T-helper 1 cell treated with Interleukin-12 subunit alpha and Interleukin-12 subunit beta and Interleukin-4 antibody, amounts not matched to agents 30 ng/mL and 1 ng/mL, for 36 hours (primary cell): ENCODE measurements around the gene TMC8. TPM values are rescaled to one million over a fixed set of nuclear protein-coding genes. Genes with fewer than 3 reads are reported as not detected.

Experiments used
- intact Hi-C: fragments of 100-400 bp; cut with micrococcal nuclease; formaldehyde crosslinking; loops from one replicate; pipeline ENCODE4 v1.15.1; 2024
- total RNA-seq: library from RNA; stranded (reverse); gene quantifications from 2 replicates; pipeline ENCODE4 v1.2.3, GENCODE V29; 2022

TMC8 gene
- total RNA-seq, 1 donor from 2014 or later = 412 TPM

DNA sequence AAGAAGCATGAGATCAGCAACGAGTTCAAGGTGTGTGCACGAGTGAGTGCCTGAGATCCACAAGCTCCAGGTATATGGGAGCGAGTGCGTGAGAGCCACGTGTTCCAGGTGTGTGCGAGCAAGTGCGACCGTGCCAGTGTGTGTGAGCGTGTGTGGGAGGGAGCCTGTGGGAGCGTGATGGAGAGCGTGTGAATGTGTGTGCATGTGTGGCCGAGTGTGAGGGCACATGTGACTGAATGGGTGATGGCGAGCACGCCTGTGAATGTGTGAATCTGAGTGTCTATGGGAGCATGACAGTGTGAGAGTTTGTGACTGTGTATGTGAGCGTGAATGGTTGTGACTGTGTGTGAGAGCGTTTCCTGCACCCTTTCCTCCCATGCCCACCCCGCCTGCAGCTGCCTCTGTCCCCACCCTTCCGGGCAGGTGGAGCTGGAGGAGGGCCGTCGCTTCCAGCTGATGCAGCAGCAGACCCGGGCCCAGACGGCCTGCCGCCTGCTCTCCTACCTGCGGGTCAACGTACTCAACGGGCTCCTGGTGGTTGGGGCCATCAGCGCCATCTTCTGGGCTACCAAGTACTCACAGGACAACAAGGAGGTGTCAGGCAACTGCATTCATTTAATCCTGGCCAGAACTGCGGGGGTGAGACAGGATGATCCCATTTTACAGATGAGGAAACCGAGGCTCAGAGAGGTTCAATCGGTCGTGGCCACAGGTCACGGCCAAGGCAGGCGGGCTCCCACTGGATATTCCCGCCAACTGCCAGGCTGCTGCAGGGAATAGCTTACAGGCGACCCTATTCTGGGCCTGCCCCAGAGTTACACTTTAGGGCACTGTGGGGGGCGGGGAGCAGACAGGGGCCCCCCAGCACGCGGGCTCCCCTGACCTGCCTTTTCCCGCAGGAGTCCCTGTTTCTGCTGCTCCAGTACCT lies 3.7 kb downstream of the TMC8 start:
- intact Hi-C loops = loop anchor here (1.0 to 5.0 kb wide), 8 partner anchors 13 to 1397 kb away; partner anchors contain the start of genes MFSD11, SOCS3, SRSF2 and SYNGR2

DNA sequence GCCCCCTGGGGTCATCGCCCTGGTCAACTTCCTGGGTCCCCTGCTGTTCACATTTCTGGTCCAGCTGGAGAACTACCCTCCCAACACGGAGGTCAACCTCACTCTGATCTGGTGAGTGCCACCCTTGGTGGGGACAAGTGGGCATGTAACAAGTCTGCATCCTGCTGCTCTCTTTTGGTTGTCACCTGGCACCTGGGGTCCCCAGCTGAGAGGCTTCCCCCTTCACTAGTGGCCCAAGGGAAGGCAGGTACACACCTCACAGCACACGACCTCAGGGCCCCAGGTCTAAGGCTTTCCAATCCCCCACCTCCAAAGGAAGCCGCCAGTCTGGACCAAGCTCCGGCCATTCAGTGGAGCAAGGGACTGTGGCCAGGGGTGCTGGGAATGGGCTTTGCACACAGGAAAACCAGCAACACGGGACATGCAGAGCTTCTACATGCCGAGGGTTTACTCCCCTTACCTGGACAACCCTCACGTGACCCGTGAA lies 4.4 kb downstream of the TMC8 start:
- intact Hi-C loops = loop anchor here (1.0 to 5.0 kb wide), 7 partner anchors 14 to 1398 kb away; partner anchors contain the start of genes MFSD11, SOCS3, SRSF2 and SYNGR2

DNA sequence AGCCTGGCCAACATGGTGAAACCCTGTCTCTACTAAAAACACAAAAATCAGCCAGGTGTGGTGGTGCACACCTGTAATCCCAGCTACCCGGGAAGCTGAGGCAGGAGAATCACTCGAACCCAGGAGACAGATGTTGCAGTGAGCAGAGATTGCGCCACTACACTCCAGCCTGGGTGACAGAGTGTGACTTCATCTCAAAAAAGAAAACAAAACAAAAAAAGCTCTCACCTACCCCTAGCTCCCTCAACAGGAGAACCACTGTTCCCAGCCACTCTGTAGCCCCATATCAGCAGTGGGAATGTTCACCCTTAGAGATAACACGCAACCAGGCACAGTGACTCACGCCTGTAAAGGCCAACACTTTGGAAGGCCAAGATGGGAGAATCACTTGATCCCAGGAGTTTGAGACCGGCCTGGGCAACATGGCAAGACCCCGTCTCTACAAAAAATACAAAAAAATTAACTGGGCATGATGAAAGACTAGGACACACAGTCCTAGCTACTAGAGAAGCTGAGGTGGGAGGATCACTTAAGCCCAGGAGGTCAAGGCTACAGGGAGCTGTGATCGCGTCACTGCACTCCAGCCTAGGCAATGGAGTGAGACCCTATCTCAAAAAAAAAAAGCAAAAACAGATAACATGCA lies 5.4 kb downstream of the TMC8 start:
- intact Hi-C loops = loop anchor here (2.0 kb wide), 1 partner anchor 225 kb away; the partner anchor contains the start of gene SOCS3

DNA sequence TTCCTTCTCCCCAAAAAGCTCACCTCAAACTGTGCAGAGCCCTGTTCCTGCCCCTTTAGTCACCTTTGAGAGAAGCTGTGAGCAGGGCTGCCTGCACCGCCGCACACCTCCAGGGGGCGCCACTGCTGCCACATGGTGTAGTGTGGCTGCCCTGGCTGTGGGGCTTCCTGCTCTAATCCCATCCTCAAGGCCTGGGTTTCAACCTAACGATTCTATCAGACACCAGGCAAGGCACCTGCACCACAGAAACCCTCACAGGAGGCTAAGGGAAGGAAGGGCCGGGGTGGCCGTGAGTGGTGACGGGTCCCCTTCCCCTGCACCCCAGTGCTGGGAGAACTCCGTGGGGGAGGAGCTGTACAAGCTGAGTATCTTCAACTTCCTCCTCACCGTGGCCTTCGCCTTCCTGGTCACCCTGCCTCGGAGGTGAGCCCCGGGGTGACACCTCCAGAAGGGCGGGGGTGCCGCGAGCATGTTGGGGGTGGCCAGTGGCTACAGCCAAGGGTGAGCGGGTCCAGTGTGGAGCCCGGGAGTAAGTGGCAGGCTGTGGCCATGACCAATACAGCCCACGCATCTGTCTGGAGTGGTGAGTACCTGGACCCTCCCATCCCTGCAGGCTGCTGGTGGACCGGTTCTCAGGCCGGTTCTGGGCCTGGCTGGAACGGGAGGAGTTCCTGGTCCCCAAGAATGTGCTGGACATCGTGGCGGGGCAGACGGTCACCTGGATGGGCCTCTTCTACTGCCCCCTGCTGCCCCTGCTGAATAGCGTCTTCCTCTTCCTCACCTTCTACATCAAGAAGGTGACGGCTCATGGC lies 7.0 kb downstream of the TMC8 start:
- intact Hi-C loops = no loop called here

DNA sequence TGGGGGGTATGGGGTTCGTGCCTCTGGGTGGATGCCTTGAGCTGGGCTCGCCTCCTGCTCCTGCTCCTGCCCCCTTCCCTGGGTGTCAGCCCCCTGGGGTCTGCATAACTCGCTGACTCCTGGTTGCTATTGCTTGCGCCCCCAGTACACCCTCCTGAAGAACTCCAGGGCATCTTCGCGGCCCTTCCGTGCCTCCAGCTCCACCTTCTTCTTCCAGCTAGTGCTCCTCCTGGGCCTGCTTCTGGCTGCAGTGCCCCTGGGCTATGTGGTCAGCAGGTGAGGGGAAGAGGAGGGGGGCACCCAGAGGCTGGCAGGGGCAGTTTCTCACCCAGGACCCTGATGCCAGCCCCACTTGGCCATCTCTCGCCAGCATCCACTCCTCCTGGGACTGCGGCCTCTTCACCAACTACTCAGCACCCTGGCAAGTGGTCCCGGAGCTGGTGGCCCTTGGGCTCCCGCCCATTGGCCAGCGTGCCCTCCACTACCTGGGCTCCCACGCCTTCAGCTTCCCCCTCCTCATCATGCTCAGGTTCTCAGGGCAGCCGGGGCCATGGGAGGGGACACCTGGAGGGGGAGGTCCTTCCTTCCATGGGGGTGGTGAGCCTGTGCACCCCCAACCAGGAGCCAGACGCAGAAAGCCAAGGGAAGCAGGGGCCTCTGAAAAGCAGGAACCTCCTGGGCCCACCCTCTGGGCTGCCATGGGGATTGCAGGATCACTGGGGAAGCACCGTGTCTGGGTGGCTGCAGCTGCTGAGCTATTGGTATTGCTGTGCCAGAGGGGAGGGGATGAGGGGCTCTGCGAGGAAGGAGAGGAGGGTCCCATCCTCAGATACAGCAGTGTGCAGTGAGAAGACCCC lies 7.9 kb downstream of the TMC8 start:
- intact Hi-C loops = no loop called here

DNA sequence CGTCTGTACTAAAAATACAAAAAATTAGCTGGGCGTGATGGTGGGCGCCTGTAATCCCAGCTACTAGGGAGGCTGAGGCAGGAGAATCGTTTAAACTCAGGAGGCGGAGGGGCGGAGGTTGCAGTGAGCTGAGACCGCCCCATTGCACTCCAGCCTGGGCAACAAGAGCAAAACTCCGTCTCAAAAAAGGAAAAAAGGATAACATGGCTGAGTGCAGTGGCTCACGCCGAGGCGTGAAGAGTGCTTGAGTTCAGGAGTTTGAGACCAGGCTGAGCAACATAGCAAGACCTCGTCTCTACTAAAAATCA lies 9.2 kb downstream of the TMC8 start:
- intact Hi-C loops = loop anchor here (1.0 to 2.0 kb wide), 7 partner anchors 10 to 182 kb away; partner anchors contain the start of genes AFMID, BIRC5, SYNGR2 and TK1

DNA sequence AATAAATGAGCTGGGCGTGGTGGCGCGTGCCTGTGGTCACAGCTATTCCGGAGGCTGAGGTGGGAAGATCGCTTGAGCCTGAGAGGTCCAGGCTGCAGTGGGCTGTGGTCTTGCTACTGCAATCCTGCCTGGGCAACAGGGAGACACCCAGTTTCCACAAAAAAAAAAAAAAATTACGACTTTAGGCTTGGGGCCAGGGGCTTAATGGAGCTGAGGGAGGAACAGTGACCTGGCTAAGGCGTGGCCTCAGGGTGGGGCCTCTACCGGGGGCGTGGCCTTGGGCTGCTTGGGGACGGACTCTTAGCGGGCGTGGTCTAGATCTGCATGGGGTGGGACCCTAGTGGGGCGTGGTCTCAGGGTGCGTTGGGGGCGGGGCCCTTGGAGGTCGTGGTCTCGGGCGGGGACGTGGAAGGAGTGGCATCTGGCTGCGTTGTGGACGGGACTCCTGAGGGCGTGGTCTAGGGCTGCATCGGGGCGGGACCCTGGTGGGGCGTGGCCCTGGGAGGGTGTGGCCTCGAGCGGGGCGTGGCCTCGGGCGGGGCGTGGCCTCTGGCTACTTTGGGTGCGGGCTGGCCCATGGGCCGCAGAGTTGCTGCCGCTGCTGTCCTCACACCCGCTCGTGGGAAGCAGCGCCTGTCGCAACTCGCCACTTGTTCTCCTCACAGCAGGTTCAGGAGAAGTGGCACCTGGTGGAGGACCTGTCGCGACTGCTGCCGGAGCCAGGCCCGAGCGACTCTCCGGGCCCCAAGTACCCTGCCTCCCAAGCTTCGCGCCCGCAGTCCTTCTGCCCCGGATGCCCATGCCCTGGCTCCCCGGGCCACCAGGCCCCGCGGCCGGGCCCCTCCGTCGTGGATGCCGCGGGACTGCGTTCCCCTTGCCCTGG lies 9.8 kb downstream of the TMC8 start:
- intact Hi-C loops = loop anchor here (1.0 to 2.0 kb wide), 7 partner anchors 10 to 182 kb away; partner anchors contain the start of genes AFMID, BIRC5, SYNGR2 and TK1

DNA sequence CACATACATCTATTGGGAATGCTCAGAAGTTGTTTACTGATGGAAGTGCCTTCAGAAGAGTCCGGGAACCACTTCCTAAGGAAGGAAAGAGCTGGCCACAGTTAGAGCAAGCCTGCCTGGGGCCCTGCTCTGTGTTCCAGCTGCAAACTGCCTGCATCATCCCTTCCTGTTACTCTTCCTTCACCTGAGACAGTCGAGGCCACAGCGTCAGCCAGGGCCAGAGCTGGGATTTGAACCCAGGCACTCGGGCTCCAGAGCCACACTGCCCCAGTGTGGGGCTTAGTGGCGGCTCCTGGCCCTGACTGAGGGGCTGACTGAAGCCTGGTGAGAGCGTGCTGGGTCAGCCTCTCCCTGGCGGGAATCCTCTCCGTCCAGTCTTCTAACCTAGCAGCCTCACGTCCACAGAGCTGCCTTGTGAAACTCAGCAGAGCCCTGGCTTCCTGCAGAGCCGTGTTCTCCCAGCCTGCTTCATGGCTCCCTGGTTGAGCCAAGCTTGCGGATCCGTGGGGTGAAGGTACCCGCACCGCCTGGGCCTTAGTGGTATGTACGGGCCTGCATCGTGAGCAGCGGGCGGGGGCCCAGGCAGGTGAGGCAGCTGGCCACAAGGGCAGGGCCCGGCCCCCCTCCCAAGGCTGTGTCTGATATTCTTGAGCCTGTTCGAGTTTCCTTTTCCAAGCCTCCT lies 11.0 kb downstream of the TMC8 start:
- intact Hi-C loops = loop anchor here (2.0 kb wide), 1 partner anchor 121 kb away; no protein-coding TSS in a partner anchor

DNA sequence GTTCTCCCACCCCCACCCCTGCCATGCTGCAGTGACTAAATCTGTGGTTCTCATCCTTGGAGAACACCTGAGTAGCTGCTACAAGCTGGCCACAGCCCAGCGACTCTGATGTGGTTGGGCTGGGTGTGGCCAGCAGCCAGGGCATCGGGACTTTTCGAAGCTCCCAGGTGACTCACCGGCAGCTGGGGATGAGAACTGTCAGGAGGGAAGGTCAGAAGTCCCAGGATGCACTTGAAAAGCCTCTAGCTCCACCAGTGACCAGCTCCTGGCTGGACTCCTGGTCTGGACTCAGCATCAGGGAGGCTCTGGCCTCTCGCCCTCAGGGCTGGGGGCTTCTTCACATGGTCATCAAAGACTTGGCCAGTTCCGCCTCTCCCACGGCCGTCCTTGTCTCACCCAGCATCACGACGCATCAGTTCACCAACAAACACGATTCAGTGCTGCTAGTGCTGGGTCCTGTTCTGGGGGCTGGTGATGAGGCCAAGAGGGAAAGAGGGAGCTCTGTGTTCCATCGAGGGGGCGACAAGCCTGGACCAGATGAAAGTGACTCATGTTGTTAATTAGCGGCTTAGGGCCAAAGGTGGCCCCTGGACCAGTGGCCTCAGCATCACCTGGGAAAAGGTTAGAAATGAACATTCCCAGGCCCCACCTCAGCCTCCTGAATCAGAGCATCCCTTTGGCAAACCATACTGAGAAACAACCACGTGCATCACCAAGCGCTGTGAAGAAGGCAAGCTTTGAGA lies 11.7 kb downstream of the TMC8 start:
- intact Hi-C loops = no loop called here

DNA sequence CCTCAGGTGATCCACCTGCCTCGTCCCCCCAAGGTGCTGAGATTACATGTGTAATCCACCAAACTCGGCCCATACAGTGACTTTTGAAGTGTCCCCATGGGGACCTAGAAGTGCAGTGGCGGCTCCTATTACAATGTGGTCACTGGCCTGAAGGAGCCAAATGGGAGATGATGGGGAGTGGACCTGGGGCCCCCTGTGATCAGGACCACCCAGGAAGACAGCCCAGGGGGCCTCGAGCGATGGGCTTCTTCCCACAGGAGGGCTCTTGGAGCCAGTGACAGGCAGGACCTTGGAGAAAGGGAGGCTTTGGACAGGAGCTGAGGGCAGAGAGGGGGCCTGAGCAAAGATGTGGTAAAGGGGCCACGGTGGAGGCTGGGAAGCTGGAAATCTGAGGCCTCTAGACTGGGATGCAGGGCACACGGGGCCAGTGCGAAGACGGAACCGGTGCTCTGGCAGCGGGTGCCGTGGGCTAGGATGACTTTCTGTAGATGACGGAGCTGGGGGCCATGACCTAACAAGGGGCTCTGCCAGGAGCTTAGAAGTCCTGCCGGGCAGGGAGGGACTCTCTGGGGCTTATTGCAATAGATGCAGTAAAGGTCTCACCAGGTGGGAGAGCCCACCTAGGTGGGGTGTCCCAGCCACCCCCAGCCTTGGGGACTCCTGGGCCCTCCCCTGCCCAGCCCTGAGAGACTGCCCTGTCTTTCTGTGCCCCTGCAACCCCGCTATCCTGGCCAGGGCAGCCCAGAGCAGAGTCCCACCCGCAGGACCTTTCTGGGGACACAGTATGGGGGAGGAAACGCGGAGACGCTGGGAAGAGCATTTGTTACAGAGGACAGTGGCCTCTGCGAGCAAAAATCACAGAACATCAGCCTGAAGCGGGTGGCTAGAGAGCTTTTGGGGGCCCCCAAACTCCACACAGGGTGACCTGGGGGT lies 12.9 kb downstream of the TMC8 start:
- intact Hi-C loops = no loop called here

DNA sequence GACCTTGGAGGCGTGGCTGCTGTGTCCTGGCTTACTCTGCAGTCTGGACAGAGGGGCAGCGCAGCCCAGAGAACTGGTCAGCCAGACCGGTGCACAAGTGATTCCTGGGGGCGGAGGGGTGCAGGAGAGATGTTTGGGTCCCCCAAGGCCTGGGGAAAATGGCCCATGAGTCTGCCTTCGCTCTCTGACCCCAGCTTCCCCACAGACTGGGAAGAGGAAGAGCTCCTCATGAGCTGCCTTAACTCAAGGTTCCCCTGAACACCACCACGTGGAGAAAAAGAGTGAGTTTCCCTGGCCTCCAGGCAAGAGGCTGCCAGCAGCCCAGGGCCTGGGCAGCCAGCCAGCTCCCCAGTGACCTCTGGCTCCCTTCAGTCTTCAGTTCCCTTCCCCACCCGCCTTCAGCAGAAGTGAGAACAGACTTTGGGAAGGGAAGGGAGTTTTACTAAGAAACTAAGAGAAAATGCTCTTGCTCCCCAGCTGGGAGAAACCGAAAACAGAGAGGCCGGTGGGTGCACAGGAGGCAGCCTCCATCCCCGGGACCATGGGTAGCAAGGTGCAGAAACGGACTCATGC lies 13.7 kb downstream of the TMC8 start:
- intact Hi-C loops = no loop called here

DNA sequence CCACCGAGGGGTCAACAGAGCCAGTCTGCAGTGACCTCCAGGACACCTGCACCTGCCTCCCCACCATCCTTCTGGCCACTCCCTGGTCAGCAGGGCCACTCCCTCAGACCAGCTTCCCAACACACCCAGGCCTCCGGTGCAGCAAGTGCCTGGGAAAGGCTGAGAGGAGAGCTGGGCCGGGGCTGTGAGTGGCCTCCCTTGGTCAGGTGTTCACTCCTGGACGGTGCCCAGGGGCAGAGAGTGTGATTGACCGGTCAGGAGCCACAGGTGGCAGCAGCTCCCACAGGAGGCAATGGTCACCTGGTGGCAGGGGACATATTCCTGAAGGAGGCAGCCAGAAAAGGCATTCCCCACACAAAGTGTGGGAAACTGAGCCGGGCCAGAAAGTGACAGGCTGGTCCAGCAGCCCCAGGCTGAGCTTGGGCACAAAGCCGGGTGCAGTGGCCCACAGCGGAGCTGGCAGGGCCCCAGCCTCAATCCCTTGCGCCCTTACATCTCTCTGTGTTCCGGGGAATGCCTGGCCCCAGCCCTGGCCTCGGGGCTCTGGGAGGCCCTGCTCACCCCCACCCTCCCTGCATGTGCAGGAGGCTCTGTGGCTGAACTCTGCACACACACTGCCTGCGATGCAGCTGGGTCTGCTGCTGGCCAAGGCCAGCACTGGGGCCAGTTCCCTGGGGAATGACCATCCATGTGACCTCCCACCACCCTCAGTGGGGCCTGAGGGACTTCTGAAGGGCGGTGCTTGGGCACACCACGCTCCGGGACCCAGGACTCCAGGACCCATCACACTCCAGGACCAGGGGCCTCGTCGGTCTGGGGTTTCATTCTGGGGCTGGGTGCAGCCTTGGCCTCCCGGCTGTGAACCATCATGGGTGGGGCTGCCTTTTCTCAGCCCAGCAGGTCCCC lies 14.4 kb downstream of the TMC8 start:
- intact Hi-C loops = no loop called here

DNA sequence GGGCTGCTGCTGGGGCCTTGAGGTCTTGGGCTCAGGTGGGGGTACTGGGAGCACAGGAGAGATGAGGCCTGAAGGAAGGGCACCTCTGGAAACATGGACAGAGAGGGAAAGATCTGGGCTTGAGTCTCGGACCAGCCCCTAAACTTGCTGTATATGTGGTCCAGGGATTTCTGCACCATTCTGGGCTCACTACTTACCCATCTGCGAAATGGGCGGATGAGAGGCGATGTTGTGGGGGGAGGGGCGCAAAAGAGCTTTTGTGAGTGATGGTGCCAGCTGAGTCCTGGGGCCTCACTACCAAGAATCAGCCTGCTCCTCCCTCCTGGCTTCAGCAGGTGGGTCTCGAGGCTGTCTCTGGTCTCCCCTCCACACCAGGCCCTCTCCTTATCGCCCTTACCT lies 15.9 kb downstream of the TMC8 start:
- intact Hi-C loops = no loop called here

DNA sequence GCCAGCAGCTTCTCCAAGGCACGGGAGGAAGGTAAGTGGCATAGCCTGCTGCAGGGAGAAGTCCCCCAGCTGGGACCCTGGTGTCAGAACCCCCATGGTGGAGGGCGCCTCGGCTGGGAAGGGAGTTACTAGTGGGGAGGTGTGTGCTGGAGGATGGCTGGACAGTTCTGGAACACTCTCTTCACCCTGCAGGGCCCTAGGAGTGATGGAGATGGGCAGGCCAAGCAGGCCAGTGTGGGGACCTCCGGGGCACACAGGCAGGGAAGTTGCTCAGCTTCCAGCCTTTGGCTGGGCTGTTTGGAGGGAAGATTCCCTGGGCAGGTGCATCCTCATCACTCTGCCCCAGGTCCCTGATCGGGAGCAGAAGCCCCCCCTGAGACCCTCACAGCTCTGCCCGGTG lies 16.3 kb downstream of the TMC8 start:
- intact Hi-C loops = no loop called here

DNA sequence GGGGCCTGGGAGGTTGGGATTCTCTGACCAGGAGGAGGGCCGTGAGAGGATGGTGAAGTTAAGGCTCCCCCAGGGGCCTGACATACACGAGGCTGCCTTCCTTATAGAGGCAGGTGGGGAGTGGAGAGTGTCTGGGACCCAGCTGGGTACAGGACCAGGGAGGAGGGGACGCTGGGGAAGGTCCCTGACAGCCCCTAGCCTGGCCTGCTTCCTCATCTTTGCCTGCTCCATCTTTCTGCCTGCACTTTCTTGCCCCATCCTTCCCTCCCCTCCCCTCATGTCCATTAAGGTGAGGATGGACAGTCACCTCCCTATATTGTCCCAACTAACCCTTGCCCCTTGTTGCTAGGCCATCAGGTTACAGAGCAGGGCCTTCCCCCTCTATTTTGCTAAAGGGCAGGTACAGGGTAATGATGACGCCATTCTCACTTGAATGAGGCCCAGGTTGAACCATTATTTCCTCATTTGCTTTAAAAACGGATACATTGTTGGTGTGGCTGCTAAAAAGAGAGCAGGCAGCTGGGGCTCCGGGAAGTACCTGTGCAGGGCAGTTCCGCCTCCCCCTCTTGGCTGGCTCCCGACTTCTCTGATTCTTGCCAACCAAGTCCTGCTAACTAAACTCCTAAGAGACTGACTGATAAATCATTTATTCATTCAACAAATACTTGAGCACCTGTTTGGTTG lies 16.9 kb downstream of the TMC8 start:
- intact Hi-C loops = no loop called here
